Progenitor cell of endocrine pancreas (in vitro differentiated cells): ENCODE results near the gene SALL3. TPM values are rescaled to one million over a fixed set of nuclear protein-coding genes. Genes with fewer than 3 reads are reported as not detected.
"Not testable (repeated sequence)": the region's sequence is repeated elsewhere in the genome, so short reads cannot be mapped to it uniquely, and the experiment has no call there.

ENCODE experiments used
- DNase-seq: peaks from one replicate; pipeline ENCODE4 v3.0.0; 2021; ENCODE audit warnings: low spot score; ENCODE audit not compliant: unreplicated experiment
- H3K27ac Mint-ChIP-seq: 2 replicates; pipeline ENCODE4 v1.8.0; 2021; ENCODE audit warnings: mild to moderate bottlenecking, moderate library complexity, mixed read lengths
- H3K27me3 Mint-ChIP-seq: 2 replicates; pipeline ENCODE4 v1.8.0; 2021; ENCODE audit warnings: mixed read lengths
- H3K36me3 Mint-ChIP-seq: 2 replicates; pipeline ENCODE4 v1.8.0; 2022; ENCODE audit warnings: mixed read lengths; ENCODE audit not compliant: insufficient read depth
- H3K4me1 Mint-ChIP-seq: 2 replicates; pipeline ENCODE4 v1.8.0; 2021; ENCODE audit warnings: low read depth, mixed read lengths
- H3K4me3 Mint-ChIP-seq: 2 replicates; pipeline ENCODE4 v1.8.0; 2021; ENCODE audit warnings: low read depth, mild to moderate bottlenecking, moderate library complexity, mixed read lengths
- H3K9me3 Mint-ChIP-seq: 2 replicates; pipeline ENCODE4 v1.8.0; 2021; ENCODE audit warnings: low read depth, mixed read lengths
- total RNA-seq: library from RNA; stranded (reverse); gene quantifications from 2 replicates; pipeline ENCODE4 v1.2.1, GENCODE V29; 2021
- TF ChIP-seq, protein P1 (sequence below): fragments of 200-600 bp; sonication (generic); IDR thresholded peaks from one replicate; pipeline ENCODE4 v1.5.0; 2021; ENCODE audit warnings: antibody characterized with exemption, mild to moderate bottlenecking; ENCODE audit not compliant: unreplicated experiment

Gene SALL3
- total RNA-seq, 1 donor from 2014 or later, result 0.34 TPM

DNA sequence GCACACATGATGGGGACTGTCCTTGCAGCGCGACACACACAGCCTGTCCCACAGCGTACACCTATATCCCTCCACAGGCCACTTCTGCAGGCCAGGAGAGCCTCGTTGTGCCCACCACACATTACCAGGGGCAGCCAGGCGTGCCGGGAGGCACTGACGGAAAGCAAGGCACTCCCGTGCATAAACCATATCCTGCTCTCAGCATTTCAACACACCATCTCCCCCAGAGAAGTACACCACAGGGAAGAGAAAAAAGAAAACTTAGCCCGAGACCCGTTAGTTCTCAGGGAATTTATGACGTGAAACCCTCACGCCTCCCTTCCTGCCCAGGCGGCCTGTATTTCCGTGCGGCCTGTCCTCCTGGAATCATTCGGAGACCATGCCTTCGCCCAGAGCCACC is 24.6 kb upstream of the SALL3 start:
- TF ChIP-seq, protein P1, sequence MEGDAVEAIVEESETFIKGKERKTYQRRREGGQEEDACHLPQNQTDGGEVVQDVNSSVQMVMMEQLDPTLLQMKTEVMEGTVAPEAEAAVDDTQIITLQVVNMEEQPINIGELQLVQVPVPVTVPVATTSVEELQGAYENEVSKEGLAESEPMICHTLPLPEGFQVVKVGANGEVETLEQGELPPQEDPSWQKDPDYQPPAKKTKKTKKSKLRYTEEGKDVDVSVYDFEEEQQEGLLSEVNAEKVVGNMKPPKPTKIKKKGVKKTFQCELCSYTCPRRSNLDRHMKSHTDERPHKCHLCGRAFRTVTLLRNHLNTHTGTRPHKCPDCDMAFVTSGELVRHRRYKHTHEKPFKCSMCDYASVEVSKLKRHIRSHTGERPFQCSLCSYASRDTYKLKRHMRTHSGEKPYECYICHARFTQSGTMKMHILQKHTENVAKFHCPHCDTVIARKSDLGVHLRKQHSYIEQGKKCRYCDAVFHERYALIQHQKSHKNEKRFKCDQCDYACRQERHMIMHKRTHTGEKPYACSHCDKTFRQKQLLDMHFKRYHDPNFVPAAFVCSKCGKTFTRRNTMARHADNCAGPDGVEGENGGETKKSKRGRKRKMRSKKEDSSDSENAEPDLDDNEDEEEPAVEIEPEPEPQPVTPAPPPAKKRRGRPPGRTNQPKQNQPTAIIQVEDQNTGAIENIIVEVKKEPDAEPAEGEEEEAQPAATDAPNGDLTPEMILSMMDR, result no peak
- Mint-ChIP-seq H3K4me1 (no peaks in the 10 kb centered on the region), H3K27me3 (peaks cover 15% of the 10 kb centered on the region), H3K4me3 (no peak overlapping the region), H3K9me3 (peaks cover 4% of the 10 kb centered on the region), H3K36me3 (no peaks in the 10 kb centered on the region), H3K27ac (no peak overlapping the region)
- DNase-seq, result no peak

DNA sequence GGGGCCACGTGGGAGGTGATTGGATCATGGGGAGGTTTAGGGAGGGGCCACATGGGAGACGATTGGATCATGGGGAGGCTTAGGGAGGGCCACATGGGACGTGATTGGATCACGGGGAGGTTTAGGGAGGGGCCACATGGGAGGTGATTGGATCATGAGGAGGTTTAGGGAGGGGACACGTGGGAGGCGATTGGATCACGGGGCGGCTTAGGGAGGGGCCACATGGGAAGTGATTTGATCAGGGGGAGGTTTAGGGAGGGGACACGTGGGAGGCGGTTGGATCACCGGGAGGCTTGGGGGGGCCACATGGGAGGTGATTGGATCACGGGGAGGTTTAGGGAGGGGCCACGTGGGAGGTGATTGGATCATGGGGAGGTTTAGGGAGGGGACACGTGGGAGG is 22.5 kb upstream of the SALL3 start:
- DNase-seq, result no peak
- Mint-ChIP-seq H3K4me1 (no peaks in the 10 kb centered on the region), H3K4me3 (no peak overlapping the region), H3K36me3 (no peaks in the 10 kb centered on the region), H3K9me3 (peaks cover 2% of the 10 kb centered on the region), H3K27ac (no peak overlapping the region), H3K27me3 (peaks cover 18% of the 10 kb centered on the region)
- TF ChIP-seq, protein P1, result no peak

GRCh38 chr18:78960709-78961108 is 18.9 kb upstream of the SALL3 start:
- DNase-seq, result no peak
- Mint-ChIP-seq H3K27ac (no peak overlapping the region), H3K9me3 (peaks cover 14% of the 10 kb centered on the region), H3K4me3 (no peak overlapping the region), H3K36me3 (no peaks in the 10 kb centered on the region), H3K27me3 (peaks cover 12% of the 10 kb centered on the region), H3K4me1 (no peaks in the 10 kb centered on the region)
- TF ChIP-seq, protein P1, result no peak

DNA sequence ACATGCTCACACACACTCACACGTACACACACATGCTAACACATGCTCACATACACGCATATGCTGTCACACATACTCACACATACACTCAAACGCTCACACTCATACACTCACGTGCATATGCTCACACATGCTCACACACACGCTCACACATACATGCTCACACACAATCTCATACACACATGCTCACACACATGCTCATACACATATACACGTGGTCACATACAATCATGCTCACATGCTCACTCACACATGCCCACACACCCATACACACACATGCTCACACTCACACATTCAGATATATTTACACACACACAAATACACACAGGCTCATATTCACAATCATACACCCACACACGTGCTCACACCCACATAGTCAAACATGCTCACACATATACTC is 17.5 kb upstream of the SALL3 start:
- H3K4me3 Mint-ChIP-seq, result no peak overlapping the region
- H3K9me3 Mint-ChIP-seq, result peaks cover 14% of the 10 kb centered on the region
- no peaks in the 10 kb centered on the region for H3K4me1 Mint-ChIP-seq
- DNase-seq, result no peak
- no peak overlapping the region for H3K27ac Mint-ChIP-seq
- H3K27me3 Mint-ChIP-seq, result peaks cover 11% of the 10 kb centered on the region
- TF ChIP-seq, protein P1, result no peak
- no peaks in the 10 kb centered on the region for H3K36me3 Mint-ChIP-seq

GRCh38 chr18:78964727-78965126 is 14.9 kb upstream of the SALL3 start:
- H3K4me1 Mint-ChIP-seq, DNase-seq, H3K36me3 Mint-ChIP-seq, H3K4me3 Mint-ChIP-seq, H3K27ac Mint-ChIP-seq: not testable (repeated sequence)
- Mint-ChIP-seq H3K27me3 (peaks cover 32% of the 10 kb centered on the region), H3K9me3 (peaks cover 14% of the 10 kb centered on the region)

DNA sequence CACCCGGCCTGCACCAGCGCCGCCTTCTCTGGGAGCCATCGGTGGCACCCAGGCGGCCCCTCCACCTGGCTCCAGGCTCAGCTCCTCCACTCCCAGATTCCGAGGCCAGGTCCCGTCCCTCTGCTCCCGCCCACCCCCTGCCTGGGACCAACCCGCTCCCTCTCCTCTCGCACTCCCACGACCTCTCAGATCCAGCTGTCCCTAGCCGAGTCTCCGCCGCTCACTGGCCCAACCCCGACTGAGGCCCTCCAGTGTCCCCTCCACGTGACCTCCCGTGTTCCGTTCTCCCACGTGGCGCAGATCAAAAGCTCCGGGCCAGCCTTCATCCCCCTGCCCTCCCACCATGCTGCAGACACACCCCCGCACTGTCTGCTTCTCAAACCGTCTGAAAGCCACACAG is 14.4 kb upstream of the SALL3 start:
- Mint-ChIP-seq H3K36me3 (no peaks in the 10 kb centered on the region), H3K9me3 (peaks cover 14% of the 10 kb centered on the region), H3K4me3 (no peak overlapping the region), H3K4me1 (no peaks in the 10 kb centered on the region), H3K27ac (no peak overlapping the region), H3K27me3 (peaks cover 36% of the 10 kb centered on the region)
- TF ChIP-seq, protein P1, result no peak
- DNase-seq, result no peak
